Tibial nerve (tissue), 4 donors: Measurements from ENCODE around the gene ETFA. TPM values are rescaled to one million over a fixed set of nuclear protein-coding genes. Genes with fewer than 3 reads are reported as not detected.

Source experiments
- DNase-seq, 2 donors: peaks; one replicate each; pipeline ENCODE4 v3.0.0-alpha.2; 2019; ENCODE audit warnings: low spot score in 2 of 2
- H3K27ac ChIP-seq, 4 donors: fragments of 200-600 bp; sonication (generic) in 3 of 4; one replicate each; pipeline ENCODE4 v1.5.1; 2017 to 2019; ENCODE audit warnings: mild to moderate bottlenecking in 1 of 4
- H3K27me3 ChIP-seq, 2 donors: fragments of 200-600 bp; sonication (generic) in 1 of 2; one replicate each; pipeline versions ENCODE4 v1.5.1 to v1.6.0; 2017 to 2019
- H3K36me3 ChIP-seq, 3 donors: fragments of 200-600 bp; sonication (generic); one replicate each; pipeline ENCODE4 v1.5.1; 2018 to 2019
- H3K4me1 ChIP-seq, 4 donors: fragments of 200-600 bp; sonication (generic) in 3 of 4; one replicate each; pipeline ENCODE4 v1.5.1; 2017 to 2019
- H3K4me3 ChIP-seq, 4 donors: fragments of 200-600 bp; sonication (generic) in 3 of 4; one replicate each; pipeline ENCODE4 v1.5.1; 2017 to 2019; ENCODE audit warnings: mild to moderate bottlenecking in 1 of 4, moderate library complexity in 1 of 4
- H3K9me3 ChIP-seq, 4 donors: fragments of 200-600 bp; sonication (generic) in 3 of 4; one replicate each; pipeline ENCODE4 v1.5.1; 2017 to 2019
- EP300 ChIP-seq, 2 donors: sonication (generic); formaldehyde crosslinking; IDR thresholded peaks; one replicate each; pipeline ENCODE4 v1.6.1; 2017; ENCODE audit warnings: antibody characterized with exemption in 2 of 2, mild to moderate bottlenecking in 1 of 2
- POLR2A ChIP-seq, 2 donors: fragments of 450-650 bp; IDR thresholded peaks; one replicate each; pipeline ENCODE4 v1.6.1; 2017; ENCODE audit warnings: antibody characterized with exemption in 2 of 2, mild to moderate bottlenecking in 2 of 2, moderate library complexity in 2 of 2
- WGBS, 2 donors: methylation state at CpG; one replicate each; pipeline ENCODE4 v1.1.5; 2018; 5-methylcytosine and 5-hydroxymethylcytosine counted together
- total RNA-seq, 4 donors: library from RNA; depleted of rRNA; stranded (reverse); fragments of >200 nt; gene quantifications; one replicate each; pipeline ENCODE4 v1.1.0, GENCODE V29; 2016
- TF ChIP-seq, protein P1 (sequence below), 5 experiments: fragments of 200-600 bp in 3 of 5; fragments of 450-650 bp in 2 of 5; sonication (generic) in 3 of 5; IDR thresholded peaks; one replicate each; pipeline ENCODE4 v1.5.1; 2016 to 2019; ENCODE audit warnings: antibody characterized with exemption in 5 of 5, mild to moderate bottlenecking in 3 of 5, moderate library complexity in 2 of 5

ETFA gene
- total RNA-seq, 4 donors from 2014 or later, result 59.2 to 96.9 (median 75.5) TPM

DNA sequence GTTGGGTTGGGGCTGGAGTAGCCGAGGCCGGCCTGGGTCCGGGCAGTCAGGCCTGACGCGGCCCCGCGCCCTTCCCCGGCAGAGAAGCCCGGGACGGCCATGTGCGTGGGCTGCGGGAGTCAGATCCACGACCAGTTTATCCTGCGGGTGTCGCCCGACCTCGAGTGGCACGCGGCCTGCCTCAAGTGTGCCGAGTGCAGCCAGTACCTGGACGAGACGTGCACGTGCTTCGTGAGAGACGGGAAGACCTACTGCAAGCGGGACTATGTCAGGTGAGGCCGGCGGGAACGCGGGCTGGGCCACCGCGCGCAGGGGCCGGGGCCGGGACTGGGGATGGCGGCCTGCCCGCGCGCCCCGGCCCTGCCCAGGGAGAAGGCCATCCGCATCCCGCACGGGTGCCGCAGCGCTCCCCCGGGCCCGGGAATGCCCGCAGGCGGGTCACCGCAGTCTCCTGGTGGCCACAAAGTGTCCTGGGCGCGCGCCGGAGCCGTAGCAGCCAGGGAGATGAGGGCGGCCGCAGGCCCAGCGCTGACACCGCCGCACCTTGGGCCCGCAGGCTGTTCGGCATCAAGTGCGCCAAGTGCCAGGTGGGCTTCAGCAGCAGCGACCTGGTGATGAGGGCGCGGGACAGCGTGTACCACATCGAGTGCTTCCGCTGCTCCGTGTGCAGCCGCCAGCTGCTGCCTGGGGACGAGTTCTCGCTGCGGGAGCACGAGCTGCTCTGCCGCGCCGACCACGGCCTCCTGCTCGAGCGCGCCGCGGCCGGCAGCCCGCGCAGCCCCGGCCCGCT is 26.6 kb upstream of the ETFA start:
- Histone ChIP-seq H3K36me3 (no peaks in the 10 kb centered on the region), H3K27me3 (peaks cover 16 to 100% of the 10 kb centered on the region in 2 donors), H3K4me1 (peaks cover 0 to 76% (median 51%) of the 10 kb centered on the region in 4 donors), H3K27ac (peak overlapping the region in 1 of 4 donors; percentile 29), H3K9me3 (no peaks in the 10 kb centered on the region), H3K4me3 (peak overlapping the region in 2 of 4 donors; percentile 14 to 16)
- DNase-seq, result no peak
- TF ChIP-seq POLR2A (IDR thresholded peaks at IDR 0.05), result no peak
- WGBS, 2 donors, result 3 to 7% methylated on average over 33 to 40 of the region's 89 CpGs

DNA sequence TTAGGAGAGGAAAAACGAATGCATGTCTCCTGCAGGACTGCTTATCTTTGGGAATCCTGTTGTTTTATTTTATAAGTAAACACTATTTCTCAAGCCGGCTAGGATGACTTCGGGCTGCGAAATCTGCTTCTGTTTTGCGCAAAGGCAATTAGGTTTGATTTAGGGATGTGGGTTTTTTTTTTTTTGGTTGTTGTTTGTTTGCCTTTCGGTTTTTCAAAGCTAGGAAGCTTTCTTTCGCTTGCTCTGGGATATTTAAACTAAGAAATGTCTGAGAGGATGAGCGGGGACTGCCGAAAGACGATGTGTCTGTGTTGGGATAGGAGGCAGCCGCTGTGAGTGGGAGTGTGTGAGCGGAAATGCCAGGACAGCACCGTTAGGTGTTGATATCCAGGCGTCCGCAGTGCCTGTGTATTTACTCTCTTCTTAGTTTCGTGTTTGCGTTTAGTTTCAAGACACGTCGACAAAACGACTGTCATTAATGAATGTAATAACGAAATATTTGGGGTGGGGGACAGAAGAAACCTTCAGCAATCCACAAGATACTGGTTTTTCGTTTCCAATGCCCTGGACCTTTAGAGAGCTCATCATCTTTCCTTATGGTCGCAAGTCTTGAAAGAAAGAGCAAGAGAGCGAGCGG is 25.9 kb upstream of the ETFA start:
- Histone ChIP-seq H3K4me1 (peaks cover 0 to 69% (median 44%) of the 10 kb centered on the region in 4 donors), H3K4me3 (peak overlapping the region in 1 of 4 donors; percentile 16), H3K9me3 (no peaks in the 10 kb centered on the region), H3K27ac (peak overlapping the region in 1 of 4 donors; percentile 29), H3K27me3 (peaks cover 16 to 100% of the 10 kb centered on the region in 2 donors), H3K36me3 (no peaks in the 10 kb centered on the region)
- DNase-seq, result no peak
- 10% methylated on average over 25 of the region's 25 CpGs for WGBS, 2 donors
- TF ChIP-seq POLR2A (IDR thresholded peaks at IDR 0.05) (no peak), EP300 (IDR thresholded peaks at IDR 0.05) (peak in 1 of 2 donors; percentile 52)
- TF ChIP-seq, protein P1, sequence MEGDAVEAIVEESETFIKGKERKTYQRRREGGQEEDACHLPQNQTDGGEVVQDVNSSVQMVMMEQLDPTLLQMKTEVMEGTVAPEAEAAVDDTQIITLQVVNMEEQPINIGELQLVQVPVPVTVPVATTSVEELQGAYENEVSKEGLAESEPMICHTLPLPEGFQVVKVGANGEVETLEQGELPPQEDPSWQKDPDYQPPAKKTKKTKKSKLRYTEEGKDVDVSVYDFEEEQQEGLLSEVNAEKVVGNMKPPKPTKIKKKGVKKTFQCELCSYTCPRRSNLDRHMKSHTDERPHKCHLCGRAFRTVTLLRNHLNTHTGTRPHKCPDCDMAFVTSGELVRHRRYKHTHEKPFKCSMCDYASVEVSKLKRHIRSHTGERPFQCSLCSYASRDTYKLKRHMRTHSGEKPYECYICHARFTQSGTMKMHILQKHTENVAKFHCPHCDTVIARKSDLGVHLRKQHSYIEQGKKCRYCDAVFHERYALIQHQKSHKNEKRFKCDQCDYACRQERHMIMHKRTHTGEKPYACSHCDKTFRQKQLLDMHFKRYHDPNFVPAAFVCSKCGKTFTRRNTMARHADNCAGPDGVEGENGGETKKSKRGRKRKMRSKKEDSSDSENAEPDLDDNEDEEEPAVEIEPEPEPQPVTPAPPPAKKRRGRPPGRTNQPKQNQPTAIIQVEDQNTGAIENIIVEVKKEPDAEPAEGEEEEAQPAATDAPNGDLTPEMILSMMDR (IDR thresholded peaks at IDR 0.05), result no peak

DNA sequence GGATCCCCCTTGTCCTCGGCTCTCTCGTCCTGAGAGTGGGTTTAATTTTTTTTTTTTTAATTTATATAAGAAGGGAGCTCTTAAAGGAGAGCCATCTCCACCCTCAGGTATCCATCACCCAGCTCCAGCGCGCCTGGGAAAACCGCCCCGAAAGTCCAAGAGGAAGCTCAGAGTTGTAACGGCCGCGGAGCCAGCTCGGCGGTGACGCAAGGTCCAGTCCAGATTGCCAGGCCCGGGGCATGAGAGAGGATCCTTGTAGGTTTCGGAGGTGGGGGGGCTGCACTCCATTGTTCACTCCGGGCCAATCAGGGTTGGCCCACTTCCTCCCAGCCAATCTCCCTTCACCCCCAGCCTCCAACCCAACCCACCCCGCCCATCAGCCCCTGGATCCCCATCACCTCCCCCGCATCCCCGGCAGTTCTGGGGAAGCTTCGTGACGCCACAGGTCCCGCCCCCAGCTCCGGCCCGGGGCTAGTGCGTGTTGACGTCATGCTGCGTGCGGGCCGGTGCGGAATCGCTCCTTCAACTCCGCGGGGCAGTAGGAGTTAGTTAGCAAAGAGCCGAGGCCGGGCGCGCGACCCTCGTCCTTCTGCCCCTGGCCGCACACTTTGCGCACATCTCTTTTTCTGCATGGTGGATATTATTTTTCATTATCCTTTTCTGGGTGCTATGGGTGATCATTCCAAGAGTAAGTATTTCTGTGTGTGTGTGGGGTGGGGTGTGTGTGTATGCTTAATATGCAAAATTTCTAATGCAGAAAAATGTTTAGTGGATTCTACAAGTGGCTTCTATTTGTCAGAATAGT is 25.2 kb upstream of the ETFA start, which contains the start of gene ISL2:
TSS of gene ISL2 (plus strand) at position 520 of the 805 bp plus-strand sequence. CDS start at position 631, 111 bp downstream.
- H3K9me3 ChIP-seq, result no peaks in the 10 kb centered on the region
- TF ChIP-seq EP300 (IDR thresholded peaks at IDR 0.05) (no peak), POLR2A (IDR thresholded peaks at IDR 0.05) (no peak)
- TF ChIP-seq, protein P1 (IDR thresholded peaks at IDR 0.05), result no peak
- H3K36me3 ChIP-seq, result no peaks in the 10 kb centered on the region
- WGBS, 2 donors, result 4 to 6% methylated on average over 35 to 40 of the region's 40 CpGs
- H3K27ac ChIP-seq, result peak within 1 kb of the TSS in 1 of 4 donors; percentile 29
- no peak for DNase-seq
- H3K4me1 ChIP-seq, result peaks cover 0 to 62% (median 39%) of the 10 kb centered on the region in 4 donors
- H3K4me3 ChIP-seq, result peak within 1 kb of the TSS in 2 of 4 donors; percentile 4 to 16
- peaks cover 16 to 93% of the 10 kb centered on the region in 2 donors for H3K27me3 ChIP-seq

DNA sequence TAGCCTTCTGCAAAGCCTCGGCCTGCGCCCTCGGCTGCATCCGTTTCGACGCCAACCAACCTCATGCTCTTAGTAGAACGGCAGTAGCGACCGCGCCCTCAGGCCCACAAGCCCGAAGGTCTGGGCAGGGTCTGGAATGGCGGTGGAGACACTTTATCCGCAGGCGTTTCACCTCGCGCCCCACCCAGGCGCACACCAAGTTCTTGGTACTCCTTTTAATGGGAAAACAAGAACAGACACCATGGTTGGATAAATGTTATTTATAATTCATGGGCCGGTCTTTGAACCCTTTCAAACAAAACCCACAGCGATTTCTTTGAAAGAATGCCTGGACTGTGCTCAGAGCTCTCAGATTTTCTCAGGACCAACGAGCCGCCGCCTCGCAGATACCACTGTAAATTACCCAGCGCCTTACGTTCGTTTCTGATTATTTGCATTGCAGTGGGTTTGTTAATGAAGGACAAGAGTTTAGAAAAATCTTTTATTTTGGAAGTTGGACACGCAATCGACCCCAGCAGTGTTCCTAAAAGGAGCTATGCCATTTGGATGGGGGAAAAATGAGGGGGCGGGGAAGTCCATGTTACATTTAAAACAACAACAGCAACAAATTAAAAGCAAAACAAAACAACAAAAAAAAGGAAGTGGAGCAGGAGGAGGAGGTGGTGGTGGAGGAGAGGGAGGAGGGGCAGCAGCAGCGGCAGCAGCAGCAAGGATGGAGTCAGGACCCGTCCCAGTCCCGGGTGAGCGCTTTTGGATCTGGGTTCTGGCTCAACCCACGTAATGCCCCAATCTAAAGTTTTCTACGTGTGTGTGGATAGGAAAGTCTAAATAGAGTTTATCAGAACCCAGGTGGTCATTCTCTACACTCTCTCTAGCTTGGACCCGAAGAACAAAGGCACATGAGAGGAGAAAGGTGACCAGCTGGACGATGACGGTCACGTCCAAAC is 24.3 kb upstream of the ETFA start:
- TF ChIP-seq EP300 (IDR thresholded peaks at IDR 0.05), result peak in 1 of 2 donors; percentile 4
- TF ChIP-seq, protein P1 (IDR thresholded peaks at IDR 0.05), result no peak
- 10% methylated on average over 39 of the region's 39 CpGs for WGBS, 2 donors
- H3K36me3 ChIP-seq, result no peaks in the 10 kb centered on the region
- no peaks in the 10 kb centered on the region for H3K9me3 ChIP-seq
- peaks cover 16 to 90% of the 10 kb centered on the region in 2 donors for H3K27me3 ChIP-seq
- H3K27ac ChIP-seq, result no peak overlapping the region
- H3K4me3 ChIP-seq, result peak overlapping the region in 1 of 4 donors; percentile 16
- H3K4me1 ChIP-seq, result peaks cover 0 to 53% (median 31%) of the 10 kb centered on the region in 4 donors
- no peak for DNase-seq
